ENCODE measurements around the gene GPR153. TPM values are rescaled to one million over a fixed set of nuclear protein-coding genes. Genes with fewer than 3 reads are reported as not detected.

GPR153 gene
- total RNA-seq, 3 donors from 2014 or later (not counting 1 experiment from before 2014, with no cell fraction given), result 8.5 to 9.7 (median 8.7) TPM

DNA sequence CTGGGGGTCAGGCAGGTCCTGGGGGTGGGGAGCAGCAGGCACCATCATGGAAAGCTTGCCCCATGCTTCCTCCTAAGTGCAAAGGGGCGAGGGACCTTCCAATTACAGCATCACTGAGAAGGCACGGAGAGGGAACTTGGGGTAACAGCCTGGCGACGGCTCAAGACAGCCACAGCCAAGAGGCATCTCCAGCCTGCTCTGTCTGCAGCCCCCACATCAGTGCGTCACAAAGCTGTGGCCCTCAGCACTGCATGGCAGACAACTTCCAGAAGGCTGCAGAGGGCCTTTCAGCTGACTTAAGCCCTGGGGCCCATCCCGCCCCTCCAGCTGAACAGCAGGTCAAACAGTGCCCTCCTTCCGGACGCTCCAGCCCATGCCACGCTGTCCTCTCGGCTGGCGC, 13.2 kb upstream of the GPR153 start:
- H3K27me3 ChIP-seq (ENCODE audit: control insufficient read depth, insufficient read depth, low read length), result no peaks in the 10 kb centered on the region
- H3K27me3 Mint-ChIP-seq (ENCODE audit: low read depth in 2 of 2), result no peaks in the 10 kb centered on the region
- ATAC-seq (no peak), DNase-seq (no peak)
- no peak for TF ChIP-seq CTCF (IDR thresholded peaks at IDR 0.05)
- no peaks in the 10 kb centered on the region for H3K4me1 ChIP-seq (ENCODE audit: control insufficient read depth, insufficient read depth, low read length)
- H3K4me3 Mint-ChIP-seq, result no peak overlapping the region
- H3K9me3 ChIP-seq (ENCODE audit: control insufficient read depth, insufficient read depth, low read length), result no peaks in the 10 kb centered on the region
- H3K4me3 ChIP-seq (ENCODE audit: low read length), result no peak overlapping the region
- no peaks in the 10 kb centered on the region for H3K9me3 Mint-ChIP-seq
- peaks cover 0 to 5% of the 10 kb centered on the region in 2 donors for H3K4me1 Mint-ChIP-seq
- no peak overlapping the region for H3K27ac Mint-ChIP-seq
- intact Hi-C loops (cut with micrococcal nuclease), result no loop called here
- H3K27ac ChIP-seq (ENCODE audit: low read length), result no peak overlapping the region
- WGBS (ENCODE audit: insufficient coverage), result 96% methylated on average over 11 of the region's 11 CpGs
- H3K36me3 ChIP-seq (ENCODE audit: control insufficient read depth, insufficient read depth, low read length), result no peaks in the 10 kb centered on the region
- no peaks in the 10 kb centered on the region for H3K36me3 Mint-ChIP-seq

DNA sequence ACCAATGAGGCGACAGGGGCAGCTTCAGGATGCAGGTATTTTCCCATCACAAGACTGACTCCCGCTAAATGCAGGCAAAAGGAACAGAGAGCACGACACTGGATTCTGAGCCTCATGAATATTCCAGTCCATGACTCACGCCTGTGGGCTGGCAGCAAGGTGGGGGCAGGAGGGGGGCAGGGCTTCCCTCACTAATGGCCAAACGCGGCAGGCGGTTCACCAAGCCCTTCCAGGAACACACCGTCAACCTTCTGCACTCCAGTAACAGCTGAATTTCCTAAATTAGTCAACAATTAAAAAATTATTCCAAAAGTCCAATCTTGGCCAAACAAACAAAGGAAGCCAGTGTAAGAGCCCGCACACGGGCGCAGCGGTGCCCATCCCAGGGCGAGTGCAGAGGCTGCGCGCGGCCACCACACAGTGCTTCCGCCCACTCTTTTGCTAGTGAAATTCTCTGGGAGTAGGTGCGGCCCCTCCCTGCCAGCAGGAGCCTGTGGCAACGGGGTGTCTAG, 12.5 kb upstream of the GPR153 start:
- Histone ChIP-seq H3K27me3 (ENCODE audit: control insufficient read depth, insufficient read depth, low read length) (no peaks in the 10 kb centered on the region), H3K9me3 (ENCODE audit: control insufficient read depth, insufficient read depth, low read length) (no peaks in the 10 kb centered on the region), H3K27ac (ENCODE audit: low read length) (no peak overlapping the region), H3K4me3 (ENCODE audit: low read length) (no peak overlapping the region), H3K4me1 (ENCODE audit: control insufficient read depth, insufficient read depth, low read length) (no peaks in the 10 kb centered on the region), H3K36me3 (ENCODE audit: control insufficient read depth, insufficient read depth, low read length) (no peaks in the 10 kb centered on the region)
- H3K4me3 Mint-ChIP-seq, result no peak overlapping the region
- DNase-seq (no peak), ATAC-seq (no peak)
- no peak for TF ChIP-seq CTCF (IDR thresholded peaks at IDR 0.05)
- H3K4me1 Mint-ChIP-seq, result peaks cover 0 to 5% of the 10 kb centered on the region in 2 donors
- intact Hi-C loops (cut with micrococcal nuclease), result no loop called here
- no peaks in the 10 kb centered on the region for H3K27me3 Mint-ChIP-seq (ENCODE audit: low read depth in 2 of 2)
- H3K36me3 Mint-ChIP-seq, result no peaks in the 10 kb centered on the region
- no peak overlapping the region for H3K27ac Mint-ChIP-seq
- WGBS (ENCODE audit: insufficient coverage), result 96% methylated on average over 19 of the region's 19 CpGs
- no peaks in the 10 kb centered on the region for H3K9me3 Mint-ChIP-seq

GRCh38 chr1:6272868-6273267, 12.0 kb upstream of the GPR153 start:
- Mint-ChIP-seq H3K27me3 (ENCODE audit: low read depth in 2 of 2) (no peaks in the 10 kb centered on the region), H3K4me3 (no peak overlapping the region), H3K27ac (no peak overlapping the region), H3K36me3 (no peaks in the 10 kb centered on the region), H3K4me1 (peaks cover 0 to 5% of the 10 kb centered on the region in 2 donors), H3K9me3 (no peaks in the 10 kb centered on the region)
- Histone ChIP-seq H3K4me1 (ENCODE audit: control insufficient read depth, insufficient read depth, low read length) (no peaks in the 10 kb centered on the region), H3K27ac (ENCODE audit: low read length) (no peak overlapping the region), H3K9me3 (ENCODE audit: control insufficient read depth, insufficient read depth, low read length) (no peaks in the 10 kb centered on the region), H3K36me3 (ENCODE audit: control insufficient read depth, insufficient read depth, low read length) (no peaks in the 10 kb centered on the region), H3K4me3 (ENCODE audit: low read length) (no peak overlapping the region), H3K27me3 (ENCODE audit: control insufficient read depth, insufficient read depth, low read length) (no peaks in the 10 kb centered on the region)
- ATAC-seq (no peak), DNase-seq (no peak)
- WGBS (ENCODE audit: insufficient coverage), result 93% methylated on average over 6 of the region's 6 CpGs
- intact Hi-C loops (cut with micrococcal nuclease), result no loop called here
- no peak for TF ChIP-seq CTCF (IDR thresholded peaks at IDR 0.05)

DNA sequence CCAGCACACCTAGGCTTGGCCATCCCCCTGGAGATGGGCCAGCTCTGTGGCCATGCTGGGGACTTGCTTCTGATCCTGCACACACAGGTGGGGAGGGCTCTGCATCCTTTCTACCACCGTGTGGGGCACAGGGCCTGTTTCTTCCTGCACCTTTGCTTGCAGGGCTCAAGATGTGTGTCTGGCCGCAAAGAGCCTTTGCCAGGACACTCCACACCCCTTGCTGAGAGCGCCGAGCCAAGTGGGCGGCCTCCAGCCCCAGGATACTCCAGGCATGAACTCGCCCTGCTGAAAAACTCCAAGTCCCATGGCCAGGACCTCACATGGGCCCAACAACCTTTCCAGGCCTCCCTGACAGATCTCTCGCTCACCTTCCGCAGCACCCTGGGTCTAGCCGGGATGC, 11.6 kb upstream of the GPR153 start:
- Histone ChIP-seq H3K27me3 (ENCODE audit: control insufficient read depth, insufficient read depth, low read length) (no peaks in the 10 kb centered on the region), H3K36me3 (ENCODE audit: control insufficient read depth, insufficient read depth, low read length) (no peaks in the 10 kb centered on the region), H3K27ac (ENCODE audit: low read length) (no peak overlapping the region), H3K4me3 (ENCODE audit: low read length) (no peak overlapping the region), H3K9me3 (ENCODE audit: control insufficient read depth, insufficient read depth, low read length) (no peaks in the 10 kb centered on the region), H3K4me1 (ENCODE audit: control insufficient read depth, insufficient read depth, low read length) (no peaks in the 10 kb centered on the region)
- no peak overlapping the region for H3K4me3 Mint-ChIP-seq
- WGBS (ENCODE audit: insufficient coverage), result 93% methylated on average over 9 of the region's 9 CpGs
- no peak for TF ChIP-seq CTCF (IDR thresholded peaks at IDR 0.05)
- ATAC-seq (no peak), DNase-seq (no peak)
- no peaks in the 10 kb centered on the region for H3K9me3 Mint-ChIP-seq
- H3K27ac Mint-ChIP-seq, result no peak overlapping the region
- peaks cover 0 to 1% of the 10 kb centered on the region in 2 donors for H3K4me1 Mint-ChIP-seq
- no peaks in the 10 kb centered on the region for H3K27me3 Mint-ChIP-seq (ENCODE audit: low read depth in 2 of 2)
- H3K36me3 Mint-ChIP-seq, result no peaks in the 10 kb centered on the region
- intact Hi-C loops (cut with micrococcal nuclease), result no loop called here
